Vagina (tissue), 2 donors: ENCODE measurements around the gene EHBP1L1. TPM values are rescaled to one million over a fixed set of nuclear protein-coding genes. Genes with fewer than 3 reads are reported as not detected.

ENCODE experiments used
- DNase-seq, 2 donors: peaks; one replicate each; pipeline ENCODE4 v3.0.0-alpha.2; 2017; ENCODE audit errors: extremely low spot score in 2 of 2
- H3K27ac ChIP-seq: fragments of 200-600 bp; sonication (generic); one replicate; pipeline ENCODE4 v1.5.1; 2019
- H3K27me3 ChIP-seq: fragments of 200-600 bp; sonication (generic); one replicate; pipeline ENCODE4 v1.5.1; 2019
- H3K36me3 ChIP-seq, 2 donors: fragments of 200-600 bp; sonication (generic); one replicate each; pipeline ENCODE4 v1.5.1; 2017 to 2019
- H3K4me1 ChIP-seq: fragments of 200-600 bp; sonication (generic); one replicate; pipeline ENCODE4 v1.5.1; 2019
- H3K4me3 ChIP-seq, 2 donors: fragments of 200-600 bp; sonication (generic); 1 replicate in 1 of 2; 2 replicates in 1 of 2; pipeline ENCODE4 v1.5.1; 2016 to 2019
- H3K9me3 ChIP-seq: fragments of 200-600 bp; sonication (generic); one replicate; pipeline ENCODE4 v1.5.1; 2019
- POLR2A ChIP-seq, 2 donors: fragments of 450-650 bp; IDR thresholded peaks; one replicate each; pipeline ENCODE4 v1.6.1; 2017; ENCODE audit warnings: antibody characterized with exemption in 2 of 2, mild to moderate bottlenecking in 2 of 2, moderate library complexity in 2 of 2
- POLR2AphosphoS5 ChIP-seq, 2 donors: sonication (generic); formaldehyde crosslinking; IDR thresholded peaks; one replicate each; pipeline ENCODE4 v1.9.0; 2017; ENCODE audit warnings: antibody characterized with exemption in 2 of 2, mild to moderate bottlenecking in 2 of 2, low read depth in 1 of 2; ENCODE audit not compliant: insufficient read depth in 1 of 2
- intact Hi-C: fragments of 100-400 bp; cut with DNase I; formaldehyde crosslinking; loops from one replicate; pipeline ENCODE4 v1.15.1; 2023
- total RNA-seq: library from RNA; depleted of rRNA; stranded (reverse); fragments of >200 nt; gene quantifications from one replicate; pipeline ENCODE4 v1.2.3, GENCODE V29; 2016
- TF ChIP-seq, protein P1 (sequence below), 3 experiments: fragments of 450-650 bp in 2 of 3; fragments of 200-600 bp in 1 of 3; sonication (generic) in 1 of 3; IDR thresholded peaks; one replicate each; pipeline ENCODE4 v1.5.1; 2017 to 2019; ENCODE audit warnings: antibody characterized with exemption in 3 of 3, mild to moderate bottlenecking in 2 of 3, moderate library complexity in 2 of 3

The EHBP1L1 gene
- total RNA-seq, 1 donor from 2014 or later, result 123 TPM

DNA sequence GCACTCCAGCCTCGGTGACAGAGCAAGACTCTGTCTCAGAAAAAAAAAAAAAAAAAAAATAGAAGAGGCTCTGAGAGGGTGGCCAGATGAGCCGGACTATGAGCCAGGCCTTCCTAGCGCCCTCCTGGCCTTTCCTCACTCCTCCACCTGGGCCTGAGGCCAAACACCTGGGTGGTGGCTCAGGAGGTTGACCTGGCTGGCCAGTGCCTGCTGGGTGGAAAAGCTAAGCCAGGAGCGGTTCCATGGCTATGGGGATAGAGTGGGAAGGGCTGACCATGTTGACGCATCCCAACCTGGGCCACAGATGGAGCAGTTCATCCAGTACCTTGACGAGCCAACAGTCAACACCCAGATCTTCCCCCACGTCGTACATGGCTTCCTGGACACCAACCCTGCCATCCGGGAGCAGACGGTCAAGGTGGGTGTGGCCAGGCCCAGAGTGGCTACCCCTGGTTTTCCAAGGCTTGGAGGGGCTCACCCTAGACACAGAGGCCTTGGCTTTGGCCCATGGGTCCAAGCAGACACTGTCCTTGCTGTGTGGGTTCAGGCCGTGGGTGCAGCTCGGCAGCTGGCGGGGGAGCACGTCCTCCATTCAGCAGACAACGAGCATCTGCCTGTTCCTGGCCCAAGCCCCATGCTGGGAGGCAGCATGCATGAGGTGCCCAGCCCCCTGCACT, 43.3 kb upstream of the EHBP1L1 start:
- H3K27ac ChIP-seq, result no peak overlapping the region
- no peaks in the 10 kb centered on the region for H3K4me1 ChIP-seq
- TF ChIP-seq, protein P1, sequence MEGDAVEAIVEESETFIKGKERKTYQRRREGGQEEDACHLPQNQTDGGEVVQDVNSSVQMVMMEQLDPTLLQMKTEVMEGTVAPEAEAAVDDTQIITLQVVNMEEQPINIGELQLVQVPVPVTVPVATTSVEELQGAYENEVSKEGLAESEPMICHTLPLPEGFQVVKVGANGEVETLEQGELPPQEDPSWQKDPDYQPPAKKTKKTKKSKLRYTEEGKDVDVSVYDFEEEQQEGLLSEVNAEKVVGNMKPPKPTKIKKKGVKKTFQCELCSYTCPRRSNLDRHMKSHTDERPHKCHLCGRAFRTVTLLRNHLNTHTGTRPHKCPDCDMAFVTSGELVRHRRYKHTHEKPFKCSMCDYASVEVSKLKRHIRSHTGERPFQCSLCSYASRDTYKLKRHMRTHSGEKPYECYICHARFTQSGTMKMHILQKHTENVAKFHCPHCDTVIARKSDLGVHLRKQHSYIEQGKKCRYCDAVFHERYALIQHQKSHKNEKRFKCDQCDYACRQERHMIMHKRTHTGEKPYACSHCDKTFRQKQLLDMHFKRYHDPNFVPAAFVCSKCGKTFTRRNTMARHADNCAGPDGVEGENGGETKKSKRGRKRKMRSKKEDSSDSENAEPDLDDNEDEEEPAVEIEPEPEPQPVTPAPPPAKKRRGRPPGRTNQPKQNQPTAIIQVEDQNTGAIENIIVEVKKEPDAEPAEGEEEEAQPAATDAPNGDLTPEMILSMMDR (IDR thresholded peaks at IDR 0.05), result no peak
- TF ChIP-seq POLR2A (IDR thresholded peaks at IDR 0.05), result no peak
- no peak for TF ChIP-seq POLR2AphosphoS5 (IDR thresholded peaks at IDR 0.05; ENCODE audit: insufficient read depth in 1 of 2, low read depth in 1 of 2)
- no peaks in the 10 kb centered on the region for H3K27me3 ChIP-seq
- no peak overlapping the region for H3K4me3 ChIP-seq
- intact Hi-C loops, result no loop called here
- peaks cover 0 to 62% of the 10 kb centered on the region in 2 donors for H3K36me3 ChIP-seq
- DNase-seq, result no peak
- H3K9me3 ChIP-seq, result no peaks in the 10 kb centered on the region

DNA sequence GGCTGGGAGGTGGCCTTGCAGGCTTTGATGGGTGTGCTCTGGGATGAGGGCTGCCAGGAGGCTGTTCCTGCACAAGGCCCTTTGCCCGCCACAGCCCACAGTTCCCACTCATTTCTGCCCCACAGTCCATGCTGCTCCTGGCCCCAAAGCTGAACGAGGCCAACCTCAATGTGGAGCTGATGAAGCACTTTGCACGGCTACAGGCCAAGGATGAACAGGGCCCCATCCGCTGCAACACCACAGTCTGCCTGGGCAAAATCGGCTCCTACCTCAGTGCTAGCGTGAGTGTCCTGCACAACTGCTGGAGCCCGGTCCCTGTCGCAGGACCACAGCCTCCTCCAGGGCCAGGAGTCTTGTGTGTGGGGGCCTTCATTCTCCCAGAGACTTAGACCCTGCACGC, 40.8 kb upstream of the EHBP1L1 start:
- no peaks in the 10 kb centered on the region for H3K9me3 ChIP-seq
- DNase-seq, result no peak
- H3K27ac ChIP-seq, result no peak overlapping the region
- no peaks in the 10 kb centered on the region for H3K27me3 ChIP-seq
- H3K4me1 ChIP-seq, result peaks cover 10% of the 10 kb centered on the region
- H3K36me3 ChIP-seq, result peaks cover 0 to 51% of the 10 kb centered on the region in 2 donors
- no peak overlapping the region for H3K4me3 ChIP-seq
- intact Hi-C loops, result no loop called here
- no peak for TF ChIP-seq POLR2A (IDR thresholded peaks at IDR 0.05)
- TF ChIP-seq, protein P1 (IDR thresholded peaks at IDR 0.05), result no peak
- no peak for TF ChIP-seq POLR2AphosphoS5 (IDR thresholded peaks at IDR 0.05; ENCODE audit: insufficient read depth in 1 of 2, low read depth in 1 of 2)

DNA sequence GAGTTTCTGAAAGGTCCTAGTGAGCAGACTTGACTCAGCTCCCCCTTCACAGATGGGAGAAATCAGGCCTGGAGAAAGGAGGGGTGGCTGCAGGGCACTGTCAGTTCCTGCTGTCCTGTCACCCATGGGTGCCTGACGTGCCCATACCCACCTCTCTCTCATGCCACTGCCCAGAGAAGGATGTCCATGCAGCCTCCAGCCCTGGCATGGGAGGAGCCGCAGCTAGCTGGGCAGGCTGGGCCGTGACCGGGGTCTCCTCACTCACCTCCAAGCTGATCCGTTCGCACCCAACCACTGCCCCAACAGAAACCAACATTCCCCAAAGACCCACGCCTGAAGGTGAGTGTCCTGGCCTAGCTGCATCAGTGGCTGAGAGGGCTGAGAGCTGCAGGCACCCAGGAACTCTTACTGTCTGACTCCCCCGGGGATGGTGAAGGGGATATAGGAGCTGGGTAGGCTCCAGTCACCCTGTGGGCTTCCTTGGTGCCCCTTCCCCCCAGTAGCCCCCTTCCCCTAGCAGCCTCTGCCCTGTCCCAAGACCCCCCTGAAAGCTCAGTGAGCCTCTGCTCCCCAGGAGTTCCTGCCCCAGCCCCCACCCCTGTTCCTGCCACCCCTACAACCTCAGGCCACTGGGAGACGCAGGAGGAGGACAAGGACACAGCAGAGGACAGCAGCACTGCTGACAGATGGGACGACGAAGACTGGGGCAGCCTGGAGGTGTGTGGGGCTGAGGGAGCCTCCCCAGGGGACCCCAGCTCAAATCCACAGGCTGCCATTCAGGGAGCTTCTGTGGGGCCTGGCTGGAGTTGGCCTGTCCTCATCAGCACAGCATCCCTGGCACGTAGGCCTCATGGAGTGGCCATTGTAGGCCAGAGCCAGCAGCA, 39.2 kb upstream of the EHBP1L1 start:
- TF ChIP-seq, protein P1 (IDR thresholded peaks at IDR 0.05), result no peak
- TF ChIP-seq POLR2AphosphoS5 (IDR thresholded peaks at IDR 0.05; ENCODE audit: insufficient read depth in 1 of 2, low read depth in 1 of 2) (no peak), POLR2A (IDR thresholded peaks at IDR 0.05) (no peak)
- no peak overlapping the region for H3K27ac ChIP-seq
- peaks cover 23% of the 10 kb centered on the region for H3K4me1 ChIP-seq
- intact Hi-C loops, result no loop called here
- H3K27me3 ChIP-seq, result no peaks in the 10 kb centered on the region
- no peak for DNase-seq
- H3K36me3 ChIP-seq, result peaks cover 0 to 35% of the 10 kb centered on the region in 2 donors
- H3K4me3 ChIP-seq, result no peak overlapping the region
- H3K9me3 ChIP-seq, result no peaks in the 10 kb centered on the region

DNA sequence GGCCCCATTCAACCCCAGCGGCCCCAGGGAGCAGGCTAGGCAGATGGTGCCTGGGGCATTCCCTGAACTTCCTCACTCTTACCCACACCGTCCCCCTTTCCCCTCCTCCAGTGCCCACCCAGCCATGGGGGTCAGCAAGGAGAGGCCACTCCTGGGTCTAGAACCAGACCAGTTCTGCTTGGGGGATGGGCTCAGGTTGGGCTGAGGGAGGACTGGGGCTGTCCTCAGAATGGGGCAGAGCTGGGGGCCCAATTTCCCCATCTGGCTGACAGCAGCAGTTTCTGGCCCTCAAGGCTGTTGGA, 38.6 kb upstream of the EHBP1L1 start:
- Histone ChIP-seq H3K9me3 (no peaks in the 10 kb centered on the region), H3K4me3 (no peak overlapping the region), H3K27ac (no peak overlapping the region), H3K36me3 (peaks cover 0 to 29% of the 10 kb centered on the region in 2 donors), H3K27me3 (no peaks in the 10 kb centered on the region), H3K4me1 (peaks cover 28% of the 10 kb centered on the region)
- intact Hi-C loops, result no loop called here
- TF ChIP-seq POLR2A (IDR thresholded peaks at IDR 0.05), result no peak
- TF ChIP-seq POLR2AphosphoS5 (IDR thresholded peaks at IDR 0.05; ENCODE audit: insufficient read depth in 1 of 2, low read depth in 1 of 2), result peak in 1 of 2 donors; percentile 12
- no peak for DNase-seq

DNA sequence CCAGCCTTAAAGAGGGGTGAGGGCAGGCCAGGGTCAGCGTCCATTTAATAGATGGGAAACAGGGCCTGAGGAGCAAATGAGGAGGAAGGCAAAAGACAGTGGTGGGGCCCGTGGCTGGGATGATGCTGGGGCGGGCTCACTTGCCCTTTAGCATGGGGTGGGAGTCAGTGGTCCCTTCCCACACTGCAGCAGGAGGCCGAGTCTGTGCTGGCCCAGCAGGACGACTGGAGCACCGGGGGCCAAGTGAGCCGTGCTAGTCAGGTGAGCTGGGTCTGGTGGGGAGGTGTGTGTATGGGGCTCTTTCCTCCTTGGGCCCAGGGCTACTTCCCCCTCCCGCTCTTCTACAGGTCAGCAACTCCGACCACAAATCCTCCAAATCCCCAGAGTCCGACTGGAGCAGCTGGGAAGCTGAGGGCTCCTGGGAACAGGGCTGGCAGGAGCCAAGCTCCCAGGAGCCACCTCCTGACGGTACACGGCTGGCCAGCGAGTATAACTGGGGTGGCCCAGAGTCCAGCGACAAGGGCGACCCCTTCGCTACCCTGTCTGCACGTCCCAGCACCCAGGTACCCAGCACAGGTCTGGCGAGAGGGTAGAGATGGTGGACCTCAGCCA, 38.1 kb upstream of the EHBP1L1 start:
- Histone ChIP-seq H3K9me3 (no peaks in the 10 kb centered on the region), H3K27ac (no peak overlapping the region), H3K4me3 (no peak overlapping the region), H3K4me1 (peaks cover 28% of the 10 kb centered on the region), H3K36me3 (peaks cover 0 to 24% of the 10 kb centered on the region in 2 donors), H3K27me3 (no peaks in the 10 kb centered on the region)
- TF ChIP-seq POLR2AphosphoS5 (IDR thresholded peaks at IDR 0.05; ENCODE audit: insufficient read depth in 1 of 2, low read depth in 1 of 2), result no peak
- intact Hi-C loops, result no loop called here
- DNase-seq, result no peak
